Left colon (tissue), 2 donors: ENCODE measurements around the gene RSF1. TPM values are rescaled to one million over a fixed set of nuclear protein-coding genes. Genes with fewer than 3 reads are reported as not detected.

Experiments used
- ATAC-seq: fragments of 200-7000 bp; cut with Tn5 transposase; one replicate; pipeline ENCODE4 v1.9.1; 2020; ENCODE audit warnings: mild to moderate bottlenecking, moderate library complexity
- DNase-seq, 2 donors: peaks; one replicate each; pipeline ENCODE4 v3.0.0-alpha.2; 2020
- intact Hi-C, 2 donors: fragments of 100-400 bp; cut with DNase I in 1 of 2; cut with micrococcal nuclease in 1 of 2; formaldehyde crosslinking; loops; one replicate each; pipeline versions ENCODE4 v1.11.2 to v1.14.0; 2022; cut with DNase I, micrococcal nuclease
- total RNA-seq, 2 donors: library from RNA; stranded (reverse); fragmentation: NEBNext Ultra II Directional; extraction: Animal tissue kit (Norgen Biotek cat#: 25700); gene quantifications; one replicate each; pipeline ENCODE4 v1.2.1, GENCODE V29; 2021
- donor health status: DM: no; HTN: no; CAD: no.
- donor health status: DM: yes; HTN: yes; CAD: no.

The RSF1 gene
- total RNA-seq, 2 donors from 2014 or later: 47.5 to 47.7 TPM

DNA sequence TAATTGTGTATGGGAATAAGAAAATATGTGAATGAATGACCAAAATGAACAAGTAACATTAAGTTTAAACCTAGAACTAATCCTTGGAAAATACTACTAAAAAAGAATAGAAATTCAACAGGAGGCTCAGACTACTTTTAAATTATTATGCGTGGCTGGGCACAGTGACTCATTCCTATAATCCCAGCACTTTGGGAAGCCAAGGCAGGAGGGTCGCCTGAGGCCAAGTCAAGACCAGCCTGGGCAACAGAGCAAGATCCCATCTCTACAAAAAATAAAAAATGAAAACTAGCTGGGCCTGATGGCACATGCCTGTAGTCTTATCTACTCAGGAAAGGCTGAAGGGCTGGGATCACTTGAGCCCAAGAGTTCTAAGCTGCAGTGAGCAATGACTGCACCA lies 97.5 kb downstream of the RSF1 start:
- ATAC-seq (no peak), DNase-seq (no peak)
- intact Hi-C loops: no loop called here

DNA sequence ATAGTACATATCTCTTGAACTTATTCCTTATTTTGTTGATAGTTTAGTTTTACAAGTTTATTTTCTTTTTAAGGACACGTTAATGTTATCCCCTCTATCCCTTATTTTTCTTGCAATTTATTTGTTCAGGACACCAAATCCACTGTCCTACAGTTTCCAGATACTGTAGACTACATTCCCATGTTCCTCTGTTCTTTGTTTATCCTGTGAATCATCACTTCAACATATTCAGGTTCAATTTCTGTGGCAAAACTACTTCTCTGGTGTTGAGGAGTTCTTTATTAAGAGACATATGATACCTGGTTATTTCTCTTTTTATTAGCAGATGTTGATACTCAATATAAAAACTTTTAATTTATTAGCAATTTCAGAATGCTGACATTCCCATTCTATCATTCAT lies 110.2 kb downstream of the RSF1 start:
- ATAC-seq (no peak), DNase-seq (no peak)
- intact Hi-C loops: no loop called here

GRCh38 chr11:77705876-77706579 lies 114.5 kb downstream of the RSF1 start:
- ATAC-seq: no peak
- intact Hi-C loops: no loop called here
- no peak for DNase-seq

- DNase-seq (no peak), ATAC-seq (peak; percentile 24)
- intact Hi-C loops: no loop called here
Observed at GRCh38 chr11:77705195-77705875, 115.2 kb downstream of the RSF1 start.

DNA sequence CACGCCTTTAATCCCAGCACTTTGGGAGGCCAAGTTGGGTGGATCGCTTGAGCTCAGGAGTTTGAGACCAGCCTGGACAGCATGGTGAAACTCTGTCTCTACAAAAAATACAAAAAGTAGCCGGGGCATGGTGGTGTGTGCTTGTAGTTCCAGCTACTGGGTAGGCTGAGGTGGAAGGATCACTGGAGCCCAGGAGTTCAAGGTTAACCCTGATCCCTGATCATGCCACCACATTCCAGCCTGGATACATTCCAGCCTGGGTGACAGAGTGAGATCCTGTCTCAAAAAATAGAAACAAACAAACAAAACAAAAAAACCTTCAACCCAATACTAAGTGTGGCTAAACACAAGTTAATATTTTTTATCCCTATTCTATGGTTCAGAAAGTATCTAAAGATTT lies 116.5 kb downstream of the RSF1 start:
- no peak for DNase-seq
- intact Hi-C loops: no loop called here
- ATAC-seq: no peak

DNA sequence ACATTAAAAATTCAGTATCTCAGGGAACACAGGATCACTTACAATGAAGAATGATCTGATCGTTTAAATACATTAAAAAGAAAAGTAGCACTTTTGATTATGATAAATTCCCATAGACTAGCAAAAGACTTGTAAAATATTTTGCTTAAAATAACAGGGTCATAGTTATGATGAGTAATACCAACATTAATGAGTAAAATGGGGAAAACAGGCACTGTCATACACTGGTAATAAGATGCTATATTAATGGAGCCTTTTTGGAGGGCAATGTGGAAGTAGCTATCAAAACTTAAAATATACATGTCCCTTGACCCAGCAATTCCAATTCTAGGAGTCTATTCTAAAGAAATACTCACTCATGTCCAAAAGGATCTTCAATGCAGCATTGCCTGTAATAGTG lies 121.1 kb downstream of the RSF1 start:
- ATAC-seq: no peak
- intact Hi-C loops: no loop called here

DNA sequence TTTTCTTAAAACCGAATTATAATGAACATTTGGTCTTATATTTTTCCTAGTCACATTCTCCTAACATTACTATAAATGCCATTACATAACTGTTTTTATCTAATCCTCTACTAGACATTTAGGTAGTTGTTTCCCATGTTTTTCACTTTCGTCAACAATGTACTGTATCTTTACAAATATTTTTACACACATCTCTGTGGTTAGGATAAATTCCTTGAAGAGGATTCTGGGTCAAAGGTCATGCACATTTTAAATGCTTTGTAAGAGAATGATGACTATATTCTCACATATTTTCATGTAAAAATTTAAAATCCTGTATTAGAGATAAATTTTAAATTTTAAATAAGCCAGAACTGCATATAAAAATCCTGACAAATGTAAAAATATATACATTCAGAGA lies 121.6 kb downstream of the RSF1 start:
- intact Hi-C loops: no loop called here
- no peak for DNase-seq

More for the DNA sequence above, 121.1 kb downstream of the RSF1 start:
- DNase-seq: no peak

GRCh38 chr11:77697865-77698264 lies 122.7 kb downstream of the RSF1 start:
- ATAC-seq: no peak
- intact Hi-C loops: no loop called here
- no peak for DNase-seq

More for the DNA sequence above, 121.6 kb downstream of the RSF1 start:
- ATAC-seq: no peak

DNA sequence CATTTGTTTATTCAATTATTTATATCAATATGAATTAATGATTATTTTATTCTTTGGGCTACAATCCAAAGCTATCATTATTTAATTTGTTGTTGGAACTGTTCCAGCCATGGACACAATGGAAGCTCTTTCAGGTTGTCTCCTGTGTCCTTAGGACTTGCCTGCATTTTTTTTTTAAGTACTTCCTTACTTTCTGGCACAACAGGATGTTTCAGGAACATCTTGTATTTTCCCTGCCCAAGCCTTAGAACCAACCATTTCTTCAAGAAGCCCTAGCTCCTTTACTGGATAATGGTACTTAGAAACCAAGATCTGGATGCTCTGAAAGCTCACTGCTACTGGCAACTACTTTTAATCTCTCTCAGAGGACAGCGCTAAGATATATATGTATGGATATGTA lies 125.1 kb downstream of the RSF1 start:
- intact Hi-C loops: no loop called here
- ATAC-seq (no peak), DNase-seq (no peak)

GRCh38 chr11:77690649-77691048 lies 129.9 kb downstream of the RSF1 start:
- ATAC-seq (peak; percentile 96), DNase-seq (no peak)
- intact Hi-C loops: no loop called here

GRCh38 chr11:77687088-77687487 lies 133.4 kb downstream of the RSF1 start:
- intact Hi-C loops: no loop called here
- no peak for DNase-seq
- no peak for ATAC-seq

- DNase-seq (no peak), ATAC-seq (no peak)
- intact Hi-C loops: no loop called here
Observed at GRCh38 chr11:77677138-77677537, 143.4 kb downstream of the RSF1 start.

- ATAC-seq (peak; percentile 90), DNase-seq (peak; percentile 37 to 76)
- intact Hi-C loops: no loop called here
Observed at GRCh38 chr11:77672264-77672663, 148.3 kb downstream of the RSF1 start.

DNA sequence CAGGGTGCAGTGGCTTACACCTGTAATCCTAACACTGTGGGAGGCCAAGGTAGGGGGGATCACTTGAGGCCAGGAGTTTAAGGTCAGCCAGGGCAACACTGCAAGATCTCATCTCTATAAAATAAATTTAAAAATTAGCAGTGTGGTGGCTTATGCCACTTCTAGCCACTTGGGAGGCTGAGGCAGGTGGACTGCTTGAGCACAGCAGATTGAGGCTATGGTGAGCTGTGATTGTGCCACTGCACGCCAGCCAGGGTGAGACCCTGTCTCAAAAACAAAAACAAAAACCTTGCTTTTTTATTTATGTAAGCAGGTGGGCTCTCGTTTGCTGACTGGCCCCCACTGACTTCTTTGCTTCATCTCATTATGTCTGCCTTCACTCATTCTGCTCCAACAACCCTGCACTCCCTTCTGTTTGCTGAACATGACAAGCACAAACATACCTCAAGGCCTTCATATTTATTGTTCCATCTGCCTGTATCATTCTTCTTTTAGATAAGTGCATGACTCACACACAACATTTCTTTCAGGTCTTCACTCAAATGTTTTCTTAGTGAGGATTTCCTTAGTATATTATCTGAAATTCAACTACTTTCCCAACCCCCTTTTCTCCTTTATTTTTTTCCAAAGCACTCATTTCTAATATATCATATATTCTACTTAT lies 150.5 kb downstream of the RSF1 start:
- intact Hi-C loops: no loop called here
- ATAC-seq (peak; percentile 53), DNase-seq (no peak)

- DNase-seq (no peak), ATAC-seq (no peak)
- intact Hi-C loops: no loop called here
Observed at GRCh38 chr11:77668760-77669159, 151.8 kb downstream of the RSF1 start.

DNA sequence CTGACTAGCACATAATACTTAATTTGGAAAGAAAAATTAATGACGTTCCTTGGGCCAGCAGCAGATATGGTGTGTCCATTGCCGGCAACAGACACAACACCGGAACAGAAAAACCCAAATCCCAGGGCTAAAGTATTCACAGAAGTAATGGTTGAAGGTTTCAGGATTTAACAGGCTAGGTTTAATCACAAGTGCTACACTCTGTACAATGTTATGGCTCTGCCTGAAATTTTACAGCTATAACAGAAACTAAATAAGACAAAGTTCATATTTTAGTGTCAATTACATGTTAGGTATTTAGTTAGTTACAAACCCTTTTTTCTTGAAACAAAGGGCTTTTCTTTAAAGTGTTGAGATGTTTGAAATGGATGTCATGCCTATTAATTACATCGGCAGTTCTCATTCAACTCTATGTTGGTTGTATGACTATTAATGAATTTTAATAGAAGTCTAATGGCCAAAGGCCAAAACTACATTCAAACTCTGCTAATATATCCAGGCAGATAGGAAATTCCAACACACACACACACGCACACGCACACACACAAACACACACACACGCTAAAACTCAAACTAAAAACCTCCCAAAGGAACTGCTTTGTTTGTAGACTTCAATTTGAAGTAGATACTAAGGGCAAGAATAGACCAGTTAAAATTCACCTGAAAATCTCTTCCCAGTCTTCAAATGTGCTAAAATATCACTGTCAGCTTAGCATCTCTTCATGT lies 155.1 kb downstream of the RSF1 start:
- ATAC-seq (peak; percentile 75), DNase-seq (no peak)
- intact Hi-C loops: no loop called here

DNA sequence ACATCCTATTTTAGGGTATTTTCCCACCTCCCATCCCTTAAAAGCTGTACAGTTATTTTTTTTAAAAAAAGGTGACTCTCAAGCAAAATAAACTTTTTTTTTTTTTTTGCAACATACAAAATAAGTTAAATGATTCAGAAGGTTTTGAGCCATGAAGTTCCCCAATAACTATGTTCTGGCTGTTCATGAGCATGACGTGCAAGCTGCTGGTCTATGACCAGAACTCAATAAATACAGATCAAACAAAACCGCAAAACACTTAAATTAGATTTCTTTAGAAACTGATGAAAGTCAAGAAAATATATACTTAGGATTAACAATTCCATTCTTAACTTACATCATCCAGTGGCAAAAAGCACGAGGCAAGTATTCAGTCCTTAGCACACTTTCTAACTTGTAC lies 158.9 kb downstream of the RSF1 start:
- DNase-seq: no peak
- intact Hi-C loops: no loop called here
- no peak for ATAC-seq

DNA sequence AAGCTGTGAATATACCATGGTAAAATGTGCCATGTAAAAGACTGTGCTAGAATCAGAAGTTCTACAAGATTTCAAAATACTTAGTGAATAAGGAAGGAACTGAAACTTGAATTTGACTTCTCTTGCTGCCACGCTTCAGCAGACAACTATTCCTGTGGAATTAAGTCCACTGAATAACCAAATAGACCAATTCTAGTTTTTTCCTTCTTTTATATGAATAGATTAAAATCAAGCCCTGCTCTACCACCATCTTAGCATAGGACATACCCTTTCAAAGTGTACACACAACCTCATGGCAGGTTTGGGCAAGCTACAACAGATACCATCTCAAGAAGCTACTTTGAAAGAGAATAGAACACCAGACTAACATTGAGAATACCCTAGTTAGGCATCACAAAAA lies 159.6 kb downstream of the RSF1 start:
- intact Hi-C loops: no loop called here
- ATAC-seq (no peak), DNase-seq (no peak)

DNA sequence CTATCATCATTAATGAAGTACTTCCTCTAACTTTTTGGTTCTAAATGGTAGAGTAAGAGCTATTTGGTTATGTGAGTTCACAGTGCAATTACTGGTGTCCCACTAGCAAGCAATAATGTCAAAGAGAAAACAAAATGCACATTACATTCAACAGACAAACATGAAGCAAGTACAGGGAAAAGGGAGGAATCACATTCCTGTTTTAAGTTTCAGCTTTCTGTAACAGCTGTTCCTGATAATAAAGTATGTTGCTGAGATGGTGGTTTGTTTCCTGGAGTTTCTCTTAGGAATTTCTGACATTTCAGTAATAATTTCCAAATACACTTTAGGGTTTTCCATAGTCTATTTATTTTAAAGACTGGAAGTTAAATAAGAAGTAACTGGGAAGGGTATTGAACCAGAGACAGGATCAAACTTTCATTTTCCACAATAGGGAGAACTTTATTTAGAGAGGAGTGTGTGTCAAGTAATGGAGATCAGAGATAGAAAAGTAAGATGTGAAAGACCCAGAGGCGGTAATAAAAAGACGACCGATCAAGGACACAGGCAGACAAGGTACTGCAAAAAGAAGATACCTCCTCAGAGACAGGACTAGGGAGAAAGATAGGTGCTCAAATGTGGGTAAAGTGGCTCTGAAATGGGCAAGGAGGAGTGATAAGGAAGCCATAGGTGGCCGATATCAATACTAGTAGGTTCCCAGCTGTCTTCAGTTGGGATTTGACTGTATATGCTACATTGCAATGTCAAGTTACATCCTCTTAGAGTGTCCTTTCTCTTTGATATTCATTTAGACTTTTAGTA lies 162.1 kb downstream of the RSF1 start:
- DNase-seq (no peak), ATAC-seq (no peak)
- intact Hi-C loops: no loop called here
